Cardiac muscle cell (in vitro differentiated cells and primary cell): ENCODE measurements around the gene BUB1B. TPM values are rescaled to one million over a fixed set of nuclear protein-coding genes. Genes with fewer than 3 reads are reported as not detected.

ENCODE experiments used
- DNase-seq, 2 donors: peaks; one replicate each; pipeline versions ENCODE4 v3.0.0 to v3.0.0-alpha.2; 2010 to 2017; ENCODE audit warnings: low read depth in 1 of 2, low spot score in 1 of 2
- H3K27ac ChIP-seq: fragments of 200-600 bp; sonication (generic); 2 replicates; pipeline ENCODE4 v1.5.1; 2016
- H3K27me3 ChIP-seq: fragments of 200-600 bp; sonication (generic); 2 replicates; pipeline ENCODE4 v1.6.0; 2016; ENCODE audit warnings: control low read depth
- H3K36me3 ChIP-seq: fragments of 200-600 bp; sonication (generic); 2 replicates; pipeline ENCODE4 v1.5.1; 2016; ENCODE audit warnings: control low read depth
- H3K4me1 ChIP-seq: fragments of 200-600 bp; sonication (generic); 2 replicates; pipeline ENCODE4 v1.8.1; 2017; ENCODE audit warnings: low read depth, mild to moderate bottlenecking, mixed run types
- H3K4me3 ChIP-seq: fragments of 200-600 bp; sonication (generic); 2 replicates; pipeline ENCODE4 v1.5.1; 2016; ENCODE audit warnings: mild to moderate bottlenecking
- H3K9me3 ChIP-seq: fragments of 200-600 bp; sonication (generic); 2 replicates; pipeline ENCODE4 v1.5.1; 2017; ENCODE audit warnings: low read depth, mild to moderate bottlenecking, control low read depth
- polyA plus RNA-seq: library from polyadenylated mRNA; unstranded; fragments of >200 nt; fragmentation: Nextera tagmentation; extraction: Ambion mirVana; gene quantifications from 2 replicates; pipeline ENCODE4 v1.2.1, GENCODE V29; 2016
- total RNA-seq: library from RNA; depleted of rRNA; stranded (reverse); fragments of >200 nt; gene quantifications from 2 replicates; pipeline ENCODE4 v1.2.3, GENCODE V29; 2016
- TF ChIP-seq, protein P1 (sequence below): IDR thresholded peaks from 2 replicates; pipeline ENCODE4 v1.5.1; 2012; ENCODE audit warnings: low read depth, mild to moderate bottlenecking, low read length

Gene BUB1B
- total and polyA plus RNA-seq, 2 experiments from 2014 or later, result 10.1 to 157 TPM

DNA sequence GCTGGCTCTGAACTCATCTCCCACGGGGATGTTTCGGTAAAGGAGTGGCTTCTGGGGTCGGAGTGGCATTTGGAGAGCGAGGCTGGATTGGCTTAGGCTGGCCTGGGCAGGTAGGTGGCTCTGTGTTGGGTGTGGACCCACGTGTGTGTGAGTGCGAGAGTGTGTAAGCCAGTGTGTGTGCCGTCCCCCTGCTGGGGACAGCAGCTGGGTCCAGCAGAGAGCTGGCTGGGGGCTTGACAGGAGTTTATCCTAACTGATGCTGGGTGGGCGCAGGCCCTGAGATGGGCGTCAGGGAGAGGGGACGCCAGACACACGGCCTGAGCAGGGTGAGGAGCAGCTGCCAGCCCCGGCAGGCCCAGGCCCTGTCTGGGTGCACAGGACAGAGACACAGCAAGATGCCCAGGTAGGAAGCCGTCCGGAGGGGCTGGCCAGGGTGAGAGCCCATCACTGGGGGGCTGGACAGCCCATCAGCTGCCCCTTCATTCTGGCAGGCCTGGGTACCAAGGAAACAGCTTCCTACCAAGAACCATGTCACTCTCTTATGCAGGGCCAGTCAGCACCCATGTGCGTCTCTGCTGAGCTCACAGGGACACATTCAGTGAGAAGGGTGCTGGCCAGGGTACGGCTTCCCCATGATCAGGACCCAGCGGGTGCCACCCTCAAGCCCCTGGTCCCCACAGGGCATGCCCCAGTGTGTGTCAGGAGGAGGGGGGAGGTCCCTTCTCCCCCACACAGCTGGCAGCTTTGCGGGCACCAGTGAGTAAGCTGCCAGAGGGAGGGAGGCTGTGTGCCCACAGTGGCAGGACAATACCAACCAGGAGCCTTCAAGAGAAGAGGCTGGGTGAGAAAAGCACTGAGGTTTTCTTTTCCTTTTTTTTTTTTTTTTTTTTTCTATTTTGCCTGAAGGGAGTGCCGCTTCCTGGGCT is 79.1 kb downstream of the BUB1B start:
- TF ChIP-seq, protein P1, sequence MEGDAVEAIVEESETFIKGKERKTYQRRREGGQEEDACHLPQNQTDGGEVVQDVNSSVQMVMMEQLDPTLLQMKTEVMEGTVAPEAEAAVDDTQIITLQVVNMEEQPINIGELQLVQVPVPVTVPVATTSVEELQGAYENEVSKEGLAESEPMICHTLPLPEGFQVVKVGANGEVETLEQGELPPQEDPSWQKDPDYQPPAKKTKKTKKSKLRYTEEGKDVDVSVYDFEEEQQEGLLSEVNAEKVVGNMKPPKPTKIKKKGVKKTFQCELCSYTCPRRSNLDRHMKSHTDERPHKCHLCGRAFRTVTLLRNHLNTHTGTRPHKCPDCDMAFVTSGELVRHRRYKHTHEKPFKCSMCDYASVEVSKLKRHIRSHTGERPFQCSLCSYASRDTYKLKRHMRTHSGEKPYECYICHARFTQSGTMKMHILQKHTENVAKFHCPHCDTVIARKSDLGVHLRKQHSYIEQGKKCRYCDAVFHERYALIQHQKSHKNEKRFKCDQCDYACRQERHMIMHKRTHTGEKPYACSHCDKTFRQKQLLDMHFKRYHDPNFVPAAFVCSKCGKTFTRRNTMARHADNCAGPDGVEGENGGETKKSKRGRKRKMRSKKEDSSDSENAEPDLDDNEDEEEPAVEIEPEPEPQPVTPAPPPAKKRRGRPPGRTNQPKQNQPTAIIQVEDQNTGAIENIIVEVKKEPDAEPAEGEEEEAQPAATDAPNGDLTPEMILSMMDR, result no peak
- Histone ChIP-seq H3K4me3 (no peak overlapping the region), H3K9me3 (no peaks in the 10 kb centered on the region), H3K27ac (no peak overlapping the region), H3K36me3 (no peaks in the 10 kb centered on the region), H3K27me3 (no peaks in the 10 kb centered on the region), H3K4me1 (peaks cover 12% of the 10 kb centered on the region)
- DNase-seq, result no peak

DNA sequence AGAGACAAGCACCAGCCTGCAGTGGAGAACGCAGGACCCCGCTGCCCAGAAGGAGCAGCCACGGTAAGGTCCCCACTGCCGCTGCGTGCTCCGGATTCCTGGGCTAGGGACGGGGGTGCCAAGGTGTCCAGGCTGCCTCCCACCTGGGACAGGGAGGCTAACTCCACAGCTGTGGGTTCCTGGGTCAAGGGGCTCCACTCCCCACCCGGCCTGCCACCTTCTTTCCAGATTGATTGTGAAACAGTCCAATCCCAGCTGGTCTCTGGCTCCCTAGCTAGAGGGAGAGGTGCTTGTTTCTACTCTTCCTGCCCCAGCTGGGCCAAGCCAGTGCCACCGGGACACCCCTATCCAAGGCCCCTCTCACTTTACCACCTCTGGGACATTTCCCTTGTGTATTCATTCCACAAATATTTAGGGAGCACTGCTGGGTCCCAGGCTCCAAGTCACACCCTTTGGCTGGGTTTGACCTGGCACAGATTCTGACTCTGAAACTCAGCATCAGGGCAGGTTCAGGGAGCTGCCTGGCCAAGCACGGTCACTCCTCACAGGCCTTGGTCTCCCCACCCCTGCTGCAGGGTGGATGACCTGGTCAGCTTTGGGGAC is 79.9 kb downstream of the BUB1B start:
- Histone ChIP-seq H3K9me3 (no peaks in the 10 kb centered on the region), H3K4me1 (peaks cover 16% of the 10 kb centered on the region), H3K4me3 (no peak overlapping the region), H3K27ac (no peak overlapping the region), H3K36me3 (no peaks in the 10 kb centered on the region), H3K27me3 (no peaks in the 10 kb centered on the region)
- no peak for DNase-seq
- TF ChIP-seq, protein P1, result no peak

- Histone ChIP-seq H3K36me3 (no peaks in the 10 kb centered on the region), H3K9me3 (no peaks in the 10 kb centered on the region), H3K27me3 (no peaks in the 10 kb centered on the region), H3K4me3 (no peak overlapping the region), H3K27ac (no peak overlapping the region), H3K4me1 (peaks cover 16% of the 10 kb centered on the region)
- no peak for DNase-seq
- TF ChIP-seq, protein P1, result no peak
Observed at GRCh38 chr15:40241269-40242212, 80.7 kb downstream of the BUB1B start.

- DNase-seq, result no peak
- H3K4me3 ChIP-seq, result no peak overlapping the region
- peaks cover 16% of the 10 kb centered on the region for H3K4me1 ChIP-seq
- H3K9me3 ChIP-seq, result no peaks in the 10 kb centered on the region
- TF ChIP-seq, protein P1, result no peak
- H3K36me3 ChIP-seq, result no peaks in the 10 kb centered on the region
- no peaks in the 10 kb centered on the region for H3K27me3 ChIP-seq
- H3K27ac ChIP-seq, result no peak overlapping the region
Observed at GRCh38 chr15:40242213-40242599, 81.3 kb downstream of the BUB1B start.

DNA sequence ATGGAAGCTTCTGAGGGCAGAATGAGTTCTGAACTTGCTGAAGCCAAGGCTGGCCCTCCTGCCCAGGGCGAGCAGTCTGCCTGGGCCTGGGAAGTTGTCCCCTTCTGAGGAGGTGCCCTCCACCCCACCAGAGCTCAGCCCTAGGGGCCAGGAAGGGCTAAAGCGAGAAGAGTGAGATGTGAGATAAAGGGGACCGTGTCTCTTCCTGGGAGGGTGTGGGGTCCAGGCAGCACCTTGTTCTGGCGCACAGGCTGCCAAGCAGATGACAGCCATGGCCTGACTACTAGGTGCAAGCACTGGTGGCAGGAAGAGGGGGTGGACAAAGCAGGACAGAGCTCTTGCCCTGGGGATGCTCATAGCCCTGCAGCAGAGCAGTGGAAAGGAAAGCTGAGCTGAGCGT is 81.7 kb downstream of the BUB1B start:
- Histone ChIP-seq H3K36me3 (no peaks in the 10 kb centered on the region), H3K4me3 (no peak overlapping the region), H3K9me3 (no peaks in the 10 kb centered on the region), H3K27ac (no peak overlapping the region), H3K27me3 (no peaks in the 10 kb centered on the region), H3K4me1 (peaks cover 16% of the 10 kb centered on the region)
- DNase-seq, result no peak
- TF ChIP-seq, protein P1, result no peak
